Trophoblast cell (in vitro differentiated cells and primary cell): ENCODE results near the gene C1R.
A peak's percentile ranks its signal among the peaks of the same experiment; 100 is the strongest.

Experiments used
- DNase-seq, 2 donors: peaks; one replicate each; pipeline ENCODE4 v3.0.0-alpha.2; 2016
- H2AFZ ChIP-seq: 2 replicates; pipeline ENCODE4 v1.6.1; 2013; ENCODE audit warnings: low read length, moderate library complexity, mild to moderate bottlenecking; ENCODE audit not compliant: insufficient read depth, poor library complexity
- H2AK5ac ChIP-seq: 2 replicates; pipeline ENCODE4 v1.6.1; 2013; ENCODE audit warnings: mild to moderate bottlenecking, low read length
- H2BK120ac ChIP-seq: 2 replicates; pipeline ENCODE4 v1.6.1; 2013; ENCODE audit warnings: low read length, mild to moderate bottlenecking, moderate library complexity; ENCODE audit not compliant: insufficient read depth, poor library complexity
- H2BK12ac ChIP-seq: 2 replicates; pipeline ENCODE4 v1.6.1; 2013; ENCODE audit warnings: mild to moderate bottlenecking, low read length, moderate library complexity
- H2BK5ac ChIP-seq: 2 replicates; pipeline ENCODE4 v1.6.1; 2013; ENCODE audit warnings: low read length, low read depth, moderate library complexity, mild to moderate bottlenecking; ENCODE audit not compliant: poor library complexity
- H3K14ac ChIP-seq: 2 replicates; pipeline ENCODE4 v1.6.1; 2013; ENCODE audit warnings: mild to moderate bottlenecking, low read length
- H3K18ac ChIP-seq: 2 replicates; pipeline ENCODE4 v1.6.1; 2013; ENCODE audit warnings: mild to moderate bottlenecking, low read length
- H3K23ac ChIP-seq: 2 replicates; pipeline ENCODE4 v1.6.1; 2013; ENCODE audit warnings: low read length
- H3K27ac ChIP-seq: 2 replicates; pipeline ENCODE4 v1.5.1; 2013; ENCODE audit warnings: low read depth, mild to moderate bottlenecking, inconsistent platforms, low read length, moderate library complexity
- H3K27me3 ChIP-seq: 2 replicates; pipeline ENCODE4 v1.6.1; 2013; ENCODE audit warnings: inconsistent platforms, mild to moderate bottlenecking, low read length, moderate library complexity; ENCODE audit not compliant: insufficient read depth
- H3K36me3 ChIP-seq, 2 experiments: 1 replicate in 1 of 2; 2 replicates in 1 of 2; pipeline ENCODE4 v1.6.1; 2013; ENCODE audit warnings: low read length in 2 of 2, mild to moderate bottlenecking in 2 of 2, moderate library complexity in 1 of 2; ENCODE audit not compliant: insufficient read depth in 2 of 2, control insufficient read depth in 1 of 2
- H3K4ac ChIP-seq: 2 replicates; pipeline ENCODE4 v1.6.1; 2013; ENCODE audit warnings: low read depth, mild to moderate bottlenecking, low read length, moderate library complexity
- H3K4me1 ChIP-seq, 2 experiments: 1 replicate in 1 of 2; 2 replicates in 1 of 2; pipeline ENCODE4 v1.6.1; 2013; ENCODE audit warnings: low read length in 2 of 2, mild to moderate bottlenecking in 2 of 2, moderate library complexity in 1 of 2; ENCODE audit not compliant: insufficient read depth in 2 of 2, control insufficient read depth in 1 of 2
- H3K4me2 ChIP-seq: 2 replicates; pipeline ENCODE4 v1.6.1; 2013; ENCODE audit warnings: inconsistent platforms, mild to moderate bottlenecking, low read length, moderate library complexity
- H3K4me3 ChIP-seq: 2 replicates; pipeline ENCODE4 v1.5.1; 2013; ENCODE audit warnings: mild to moderate bottlenecking, low read depth, low read length, inconsistent platforms
- H3K79me1 ChIP-seq: one replicate; pipeline ENCODE4 v1.6.1; 2013; ENCODE audit warnings: low read length
- H3K79me2 ChIP-seq: 2 replicates; pipeline ENCODE4 v1.6.1; 2013; ENCODE audit warnings: low read length, mild to moderate bottlenecking; ENCODE audit not compliant: control insufficient read depth, insufficient read depth, poor library complexity
- H3K9ac ChIP-seq: 2 replicates; pipeline ENCODE4 v1.6.1; 2013; ENCODE audit warnings: mild to moderate bottlenecking, low read length
- H3K9me3 ChIP-seq: 2 replicates; pipeline ENCODE4 v1.6.1; 2013; ENCODE audit warnings: low read depth, mild to moderate bottlenecking, control low read depth, inconsistent platforms, low read length; ENCODE audit not compliant: insufficient read depth
- H4K12ac ChIP-seq: 2 replicates; pipeline ENCODE4 v1.6.1; 2013; ENCODE audit warnings: low read depth, mild to moderate bottlenecking, low read length, moderate library complexity
- H4K8ac ChIP-seq: 2 replicates; pipeline ENCODE4 v1.6.1; 2013; ENCODE audit warnings: low read depth, mild to moderate bottlenecking, low read length, moderate library complexity
- H4K91ac ChIP-seq: one replicate; pipeline ENCODE4 v1.6.1; 2013; ENCODE audit warnings: low read depth, mild to moderate bottlenecking, low read length, moderate library complexity
- WGBS: extraction: QIAGEN DNeasy Blood & Tissue Kit; methylation state at CpG from one replicate; pipeline ENCODE4 v1.1.7; 2013; ENCODE audit warnings: missing lambda C conversion rate; ENCODE audit not compliant: insufficient read length, insufficient coverage; ENCODE audit errors: extremely low coverage; 5-methylcytosine and 5-hydroxymethylcytosine counted together

C1R gene

GRCh38 chr12:7096006-7096932, 4.0 kb upstream of the C1R start:
- no peak overlapping the region for H3K23ac ChIP-seq
- WGBS: no CpG with 5 or more reads among the region's 26 CpGs
- no peak overlapping the region for H4K8ac ChIP-seq
- H3K18ac ChIP-seq: no peak overlapping the region
- H3K79me2 ChIP-seq: no peaks in the 10 kb centered on the region
- no peak overlapping the region for H2BK120ac ChIP-seq
- H3K4me3 ChIP-seq: no peak overlapping the region
- H3K36me3 ChIP-seq: peaks cover 7 to 9% of the 10 kb centered on the region in 2 experiments
- no peaks in the 10 kb centered on the region for H3K27me3 ChIP-seq
- H3K4ac ChIP-seq: no peak overlapping the region
- no peak overlapping the region for H4K12ac ChIP-seq
- no peaks in the 10 kb centered on the region for H3K9me3 ChIP-seq
- no peak overlapping the region for H3K4me2 ChIP-seq
- H4K91ac ChIP-seq: no peak overlapping the region
- H3K79me1 ChIP-seq: no peaks in the 10 kb centered on the region
- no peak overlapping the region for H2AK5ac ChIP-seq
- no peak overlapping the region for H3K27ac ChIP-seq
- H3K14ac ChIP-seq: no peak overlapping the region
- no peak overlapping the region for H2AFZ ChIP-seq
- H3K4me1 ChIP-seq: no peaks in the 10 kb centered on the region
- peak overlapping the region; percentile 31 for H3K9ac ChIP-seq
- H2BK5ac ChIP-seq: no peak overlapping the region
- DNase-seq: peak; percentile 33 to 66
- no peak overlapping the region for H2BK12ac ChIP-seq

- Histone ChIP-seq H2BK120ac (no peak overlapping the region), H3K4me3 (no peak overlapping the region)
Observed at GRCh38 chr12:7093892-7094291, 1.6 kb upstream of the C1R start.

GRCh38 chr12:7093486-7093885, 1.2 kb upstream of the C1R start:
- Histone ChIP-seq H2BK12ac (no peak overlapping the region), H2BK120ac (no peak overlapping the region), H3K9me3 (no peaks in the 10 kb centered on the region), H3K79me2 (no peaks in the 10 kb centered on the region), H2BK5ac (no peak overlapping the region), H3K23ac (no peak overlapping the region), H4K8ac (no peak overlapping the region), H3K79me1 (no peaks in the 10 kb centered on the region), H3K9ac (no peak overlapping the region), H3K4me2 (no peak overlapping the region), H3K4ac (no peak overlapping the region), H3K18ac (no peak overlapping the region), H2AK5ac (no peak overlapping the region), H4K91ac (no peak overlapping the region), H3K27me3 (no peaks in the 10 kb centered on the region), H3K14ac (no peak overlapping the region), H4K12ac (no peak overlapping the region), H2AFZ (no peak overlapping the region), H3K27ac (no peak overlapping the region), H3K4me1 (no peaks in the 10 kb centered on the region), H3K36me3 (peaks cover 2% of the 10 kb centered on the region in 2 experiments), H3K4me3 (no peak overlapping the region)
- DNase-seq: no peak
- WGBS: no CpG with 5 or more reads among the region's 5 CpGs

More at GRCh38 chr12:7093892-7094291, 1.6 kb upstream of the C1R start:
- DNase-seq: no peak
- H3K9me3 ChIP-seq: no peaks in the 10 kb centered on the region
- H3K18ac ChIP-seq: no peak overlapping the region
- H3K27me3 ChIP-seq: no peaks in the 10 kb centered on the region
- H3K14ac ChIP-seq: no peak overlapping the region
- H3K79me1 ChIP-seq: no peaks in the 10 kb centered on the region
- H3K9ac ChIP-seq: no peak overlapping the region
- H3K4me2 ChIP-seq: no peak overlapping the region
- H3K4me1 ChIP-seq: no peaks in the 10 kb centered on the region
- H4K12ac ChIP-seq: no peak overlapping the region
- H3K23ac ChIP-seq: no peak overlapping the region
- H2AK5ac ChIP-seq: no peak overlapping the region
- WGBS: no CpG with 5 or more reads among the region's 10 CpGs
- H3K4ac ChIP-seq: no peak overlapping the region
- H2BK12ac ChIP-seq: no peak overlapping the region
- H4K8ac ChIP-seq: no peak overlapping the region
- H4K91ac ChIP-seq: no peak overlapping the region
- H2AFZ ChIP-seq: no peak overlapping the region
- H3K27ac ChIP-seq: no peak overlapping the region
- no peaks in the 10 kb centered on the region for H3K79me2 ChIP-seq
- H2BK5ac ChIP-seq: no peak overlapping the region
- H3K36me3 ChIP-seq: peaks cover 2% of the 10 kb centered on the region in 2 experiments

- Histone ChIP-seq H3K79me1 (no peaks in the 10 kb centered on the region), H2BK5ac (no peak overlapping the region), H2AFZ (no peak overlapping the region), H3K4me1 (no peaks in the 10 kb centered on the region), H4K8ac (no peak overlapping the region), H3K4me3 (no peak overlapping the region), H3K36me3 (peaks cover 2% of the 10 kb centered on the region in 2 experiments), H3K18ac (no peak overlapping the region), H4K91ac (no peak overlapping the region), H2AK5ac (no peak overlapping the region), H3K27ac (no peak overlapping the region), H3K23ac (no peak overlapping the region), H3K9me3 (no peaks in the 10 kb centered on the region), H3K14ac (no peak overlapping the region), H3K27me3 (no peaks in the 10 kb centered on the region), H3K79me2 (no peaks in the 10 kb centered on the region), H3K4ac (no peak overlapping the region), H2BK12ac (no peak overlapping the region), H3K4me2 (no peak overlapping the region), H2BK120ac (no peak overlapping the region), H4K12ac (no peak overlapping the region), H3K9ac (no peak overlapping the region)
- WGBS: no CpG with 5 or more reads among the region's 8 CpGs
- DNase-seq: no peak
Observed at GRCh38 chr12:7092986-7093460, 778 bp upstream of the C1R start.
